ENCODE measurements around the gene SEC14L2. TPM values are rescaled to one million over a fixed set of nuclear protein-coding genes. Genes with fewer than 3 reads are reported as not detected.

Gene SEC14L2
- total RNA-seq, 4 donors from 2014 or later = 3.0 to 8.8 (median 5.0) TPM

DNA sequence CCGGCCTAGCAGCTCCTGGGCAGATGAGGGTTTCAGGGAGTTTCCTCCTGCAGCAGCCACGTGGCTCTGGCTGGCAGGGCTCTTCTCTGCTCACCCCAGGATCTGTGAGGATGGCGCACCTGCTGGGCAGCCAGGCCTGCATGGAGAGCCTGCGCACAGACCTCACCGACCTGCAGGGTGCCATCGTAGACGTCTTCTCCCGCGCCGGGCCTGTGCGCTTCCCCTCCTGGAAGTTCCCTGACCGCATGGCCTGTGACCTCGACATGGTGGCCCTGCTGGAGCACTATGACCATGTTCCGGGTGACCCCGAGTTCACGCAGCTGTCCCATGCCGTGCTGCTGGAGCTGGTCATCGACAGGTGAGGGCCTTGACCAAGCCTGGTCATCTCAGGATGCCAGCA, 30.9 kb upstream of the SEC14L2 start:
- DNase-seq (ENCODE audit: low spot score) (no peak), ATAC-seq (ENCODE audit: low FRiP score) (no peak)
- TF ChIP-seq, protein P1, sequence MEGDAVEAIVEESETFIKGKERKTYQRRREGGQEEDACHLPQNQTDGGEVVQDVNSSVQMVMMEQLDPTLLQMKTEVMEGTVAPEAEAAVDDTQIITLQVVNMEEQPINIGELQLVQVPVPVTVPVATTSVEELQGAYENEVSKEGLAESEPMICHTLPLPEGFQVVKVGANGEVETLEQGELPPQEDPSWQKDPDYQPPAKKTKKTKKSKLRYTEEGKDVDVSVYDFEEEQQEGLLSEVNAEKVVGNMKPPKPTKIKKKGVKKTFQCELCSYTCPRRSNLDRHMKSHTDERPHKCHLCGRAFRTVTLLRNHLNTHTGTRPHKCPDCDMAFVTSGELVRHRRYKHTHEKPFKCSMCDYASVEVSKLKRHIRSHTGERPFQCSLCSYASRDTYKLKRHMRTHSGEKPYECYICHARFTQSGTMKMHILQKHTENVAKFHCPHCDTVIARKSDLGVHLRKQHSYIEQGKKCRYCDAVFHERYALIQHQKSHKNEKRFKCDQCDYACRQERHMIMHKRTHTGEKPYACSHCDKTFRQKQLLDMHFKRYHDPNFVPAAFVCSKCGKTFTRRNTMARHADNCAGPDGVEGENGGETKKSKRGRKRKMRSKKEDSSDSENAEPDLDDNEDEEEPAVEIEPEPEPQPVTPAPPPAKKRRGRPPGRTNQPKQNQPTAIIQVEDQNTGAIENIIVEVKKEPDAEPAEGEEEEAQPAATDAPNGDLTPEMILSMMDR (IDR thresholded peaks at IDR 0.05) = no peak

DNA sequence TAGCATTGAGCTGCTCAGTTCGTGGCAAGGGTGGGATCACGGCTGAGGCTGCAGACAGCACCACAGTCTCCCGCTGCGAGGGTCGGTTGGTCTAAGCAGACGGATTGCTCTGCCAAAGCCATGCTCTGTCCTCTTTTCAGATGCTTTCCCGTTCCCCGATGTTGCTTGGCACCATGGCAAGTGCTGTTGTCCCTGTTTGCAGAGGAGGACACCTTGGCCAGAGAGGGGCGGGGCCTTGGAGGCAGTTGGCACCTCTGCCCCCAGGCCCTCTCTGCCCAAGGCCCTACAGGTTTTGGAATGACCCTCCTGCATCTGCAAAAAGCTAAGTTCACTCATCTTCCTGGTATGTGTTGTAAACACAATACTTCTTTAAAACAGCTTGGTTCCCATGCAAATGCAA, 28.4 kb upstream of the SEC14L2 start:
- DNase-seq (ENCODE audit: low spot score) (no peak), ATAC-seq (ENCODE audit: low FRiP score) (no peak)
- TF ChIP-seq, protein P1 (IDR thresholded peaks at IDR 0.05) = no peak

DNA sequence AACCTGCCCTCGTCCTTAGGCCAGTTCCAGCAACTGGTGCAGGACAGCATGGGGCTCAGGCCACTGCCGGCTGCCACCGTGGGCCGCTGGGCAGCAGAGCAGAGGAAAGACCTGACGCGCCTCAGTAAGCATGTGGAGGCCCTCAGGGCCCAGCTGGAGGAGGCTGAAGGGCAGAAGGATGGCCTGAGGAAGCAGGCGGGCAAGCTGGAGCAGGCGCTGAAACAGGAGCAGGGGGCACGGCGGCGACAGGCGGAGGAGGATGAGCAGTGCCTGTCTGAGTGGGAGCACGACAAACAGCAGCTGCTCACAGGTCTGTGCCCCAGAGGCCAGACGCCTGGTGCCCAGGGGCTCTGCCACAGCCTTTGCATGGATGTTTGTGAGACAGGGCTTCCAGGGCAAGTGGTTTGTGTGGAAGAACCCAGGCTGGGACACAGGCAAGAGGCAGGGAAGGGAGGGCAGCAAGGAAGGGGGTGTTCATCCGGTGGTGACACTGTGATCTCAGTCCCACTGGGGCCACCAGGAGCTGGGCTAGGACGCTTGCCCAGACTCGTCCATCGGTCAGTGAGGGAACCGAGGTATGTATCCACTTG, 26.1 kb upstream of the SEC14L2 start:
- ATAC-seq (ENCODE audit: low FRiP score) (no peak), DNase-seq (ENCODE audit: low spot score) (no peak)
- TF ChIP-seq, protein P1 (IDR thresholded peaks at IDR 0.05) = no peak

DNA sequence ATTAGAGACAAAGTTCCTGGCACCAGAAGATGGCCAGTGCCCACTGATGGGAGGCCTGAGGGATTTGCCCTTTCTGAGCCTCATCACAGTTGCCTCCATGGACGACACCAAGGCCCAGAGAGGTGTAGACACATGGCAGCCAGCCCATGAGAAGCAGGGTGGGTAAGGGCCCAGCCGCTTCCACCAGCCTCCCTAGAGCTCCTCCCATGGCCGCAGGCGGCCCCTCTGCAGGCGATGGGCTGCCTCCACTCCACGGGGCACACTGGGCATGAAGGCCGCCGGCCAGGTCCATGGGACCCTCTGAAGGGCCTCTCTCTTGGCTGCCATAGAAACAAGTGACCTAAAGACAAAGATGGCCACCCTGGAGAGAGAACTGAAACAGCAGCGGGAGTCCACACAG, 25.5 kb upstream of the SEC14L2 start:
- no peak for ATAC-seq (ENCODE audit: low FRiP score)
- no peak for DNase-seq (ENCODE audit: low spot score)
- TF ChIP-seq, protein P1 (IDR thresholded peaks at IDR 0.05) = no peak

DNA sequence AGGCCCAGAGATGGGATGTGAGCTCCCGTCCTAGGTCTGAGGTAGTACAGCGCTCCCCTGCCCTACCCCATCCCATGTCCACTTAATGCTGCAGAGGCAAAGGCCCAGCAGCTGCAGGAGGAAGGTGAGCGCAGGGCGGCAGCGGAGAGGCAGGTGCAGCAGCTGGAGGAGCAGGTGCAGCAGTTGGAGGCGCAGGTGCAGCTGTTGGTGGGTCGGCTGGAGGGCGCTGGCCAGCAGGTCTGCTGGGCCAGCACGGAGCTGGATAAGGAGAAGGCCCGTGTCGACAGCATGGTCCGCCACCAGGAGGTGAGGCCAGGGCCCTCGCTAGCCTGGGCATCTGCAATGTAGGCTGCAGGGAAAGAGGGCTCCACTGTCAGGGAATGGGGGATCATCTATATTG, 24.8 kb upstream of the SEC14L2 start:
- DNase-seq (ENCODE audit: low spot score) = no peak
- ATAC-seq (ENCODE audit: low FRiP score) = no peak
- TF ChIP-seq, protein P1 (IDR thresholded peaks at IDR 0.05) = no peak

DNA sequence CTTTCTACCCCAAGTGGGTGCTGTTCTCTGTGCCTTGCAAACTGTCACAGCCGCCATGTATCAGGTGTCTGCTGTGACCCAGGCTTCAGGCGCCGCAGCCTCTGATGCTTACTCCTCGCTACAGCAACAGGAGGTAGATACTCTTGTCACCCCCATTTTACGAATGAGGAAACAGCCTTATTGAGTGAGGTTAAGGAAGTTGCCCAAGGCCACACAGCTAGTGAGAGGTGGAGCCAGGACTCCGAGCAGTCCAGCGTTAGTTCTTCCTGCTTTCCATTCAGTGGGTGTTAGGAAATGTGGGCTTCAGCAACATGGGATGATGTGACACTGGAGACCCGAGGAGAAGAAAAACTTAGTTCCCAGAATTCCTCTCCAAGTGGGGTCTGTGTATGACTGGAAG, 23.9 kb upstream of the SEC14L2 start:
- ATAC-seq (ENCODE audit: low FRiP score) (no peak), DNase-seq (ENCODE audit: low spot score) (no peak)
- TF ChIP-seq, protein P1 (IDR thresholded peaks at IDR 0.05) = no peak

All from omental fat pad (tissue), 4 donors.